HFF-Myc (cell line): ENCODE measurements around the gene MAST4.

ENCODE experiments used
- DNase-seq: peaks from one replicate; pipeline ENCODE4 v3.0.0-alpha.2; 2011; ENCODE audit warnings: low read depth; ENCODE audit errors: extremely low read depth
- H3K4me3 ChIP-seq: replicated peaks from 2 replicates; pipeline ENCODE4 v1.5.1; 2011; ENCODE audit warnings: low read depth, mild to moderate bottlenecking, control low read depth, low read length
- CTCF ChIP-seq: IDR thresholded peaks from 2 replicates; pipeline ENCODE4 v1.5.1; 2012; ENCODE audit warnings: mild to moderate bottlenecking, low read depth, low read length, control low read depth; ENCODE audit errors: missing control alignments

The MAST4 gene

DNA sequence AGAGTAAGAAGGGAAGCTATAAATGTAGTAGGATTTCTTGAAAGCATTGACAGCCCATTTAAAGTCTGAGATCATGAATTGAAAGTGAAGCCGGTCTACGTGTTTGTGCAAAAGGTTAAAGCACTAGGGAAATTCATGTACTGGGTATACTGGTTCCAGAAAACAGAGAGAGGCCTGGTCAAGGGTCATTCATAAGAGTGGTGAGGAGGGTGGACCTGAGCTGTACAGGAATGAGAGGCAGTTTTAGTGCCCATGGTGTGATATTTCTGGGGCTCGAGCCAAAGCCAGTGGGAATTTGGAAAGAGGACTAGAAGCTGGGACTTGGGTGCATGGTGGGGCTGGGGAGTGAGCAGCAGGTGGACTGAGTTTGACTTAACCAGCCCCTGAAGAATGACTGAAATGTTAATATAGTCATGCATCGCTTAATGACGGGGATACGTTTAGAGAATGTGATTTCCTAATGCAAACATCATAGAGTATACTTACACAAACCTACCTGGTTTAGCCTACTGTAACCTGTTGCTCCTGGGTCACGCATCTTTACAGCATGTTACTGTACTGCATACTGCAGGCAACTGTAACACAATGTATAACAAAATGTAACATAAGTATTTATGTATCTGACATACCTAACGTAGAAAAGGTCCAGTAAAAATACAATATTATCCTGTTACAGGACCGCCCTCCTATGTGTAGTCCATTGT, 173.0 kb downstream of the MAST4 start:
- H3K4me3 ChIP-seq: no peak overlapping the region
- DNase-seq: no peak
- TF ChIP-seq CTCF: no peak

DNA sequence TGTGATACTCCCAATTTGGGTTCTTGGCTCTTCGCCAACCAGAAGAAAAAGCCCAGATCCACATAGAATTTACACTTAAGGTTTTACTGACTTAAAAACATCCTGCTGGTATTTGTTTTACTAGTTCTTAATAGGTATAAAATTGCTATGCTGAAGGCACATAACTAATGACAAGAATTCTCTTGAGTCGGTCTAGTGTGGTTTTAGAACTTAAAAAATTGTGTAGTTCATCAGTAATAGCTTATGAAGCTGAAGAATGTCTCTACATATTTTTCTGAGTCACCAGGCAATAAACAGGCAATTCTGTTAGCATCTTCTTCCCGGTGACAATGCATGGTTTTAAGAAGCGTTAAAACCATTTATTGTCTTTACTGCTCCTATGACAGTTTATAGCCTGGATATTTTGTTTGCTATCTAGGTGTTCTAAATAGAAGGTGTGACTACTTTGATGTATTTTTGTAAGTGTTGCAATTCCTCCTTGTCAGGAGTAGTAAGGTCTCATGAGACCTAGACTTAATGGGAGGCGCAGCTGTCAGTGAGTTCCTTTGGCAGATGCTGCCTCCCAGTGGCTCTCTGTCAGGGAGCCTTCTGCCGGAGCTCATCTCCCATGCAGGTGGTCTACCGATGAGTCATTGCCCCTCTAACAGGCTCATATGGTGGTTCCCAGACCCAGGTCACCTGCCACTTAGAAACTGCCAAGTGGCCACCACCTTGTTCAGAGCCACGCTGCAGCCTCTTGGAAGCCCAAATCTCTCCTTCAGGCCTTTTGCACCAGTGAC, 173.8 kb downstream of the MAST4 start:
- no peak overlapping the region for H3K4me3 ChIP-seq
- no peak for DNase-seq
- peak; percentile 25 for TF ChIP-seq CTCF

- no peak for DNase-seq
- no peak for TF ChIP-seq CTCF
- H3K4me3 ChIP-seq: no peak overlapping the region
Observed at GRCh38 chr5:66777868-66778267, 181.7 kb downstream of the MAST4 start.

GRCh38 chr5:66779528-66779927, 183.3 kb downstream of the MAST4 start:
- TF ChIP-seq CTCF: no peak
- no peak overlapping the region for H3K4me3 ChIP-seq
- DNase-seq: no peak

DNA sequence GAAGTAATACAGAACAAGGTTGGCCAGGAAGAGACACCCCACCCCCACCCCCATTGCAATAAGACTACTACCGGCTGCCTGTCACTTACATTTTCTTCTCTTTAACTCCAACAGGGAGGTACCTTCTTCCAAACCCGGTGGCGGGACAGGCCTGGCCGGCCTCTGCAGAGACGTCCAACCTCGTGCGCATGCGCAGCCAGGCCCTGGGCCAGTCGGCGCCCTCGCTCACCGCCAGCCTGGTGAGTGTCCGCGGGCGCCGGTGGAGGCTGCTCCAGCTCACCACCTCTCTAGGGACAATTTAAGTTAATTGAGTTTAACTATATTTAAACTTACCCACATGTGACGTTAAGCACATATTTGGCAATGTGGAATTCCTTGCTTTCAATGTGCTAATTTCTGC, 192.4 kb downstream of the MAST4 start:
- TF ChIP-seq CTCF: no peak
- no peak overlapping the region for H3K4me3 ChIP-seq
- DNase-seq: no peak

- no peak for DNase-seq
- TF ChIP-seq CTCF: no peak
- no peak overlapping the region for H3K4me3 ChIP-seq
Observed at GRCh38 chr5:66789434-66789833, 193.2 kb downstream of the MAST4 start.
